ENCODE data around the gene PLEKHA8. TPM values are rescaled to one million over a fixed set of nuclear protein-coding genes. Genes with fewer than 3 reads are reported as not detected.

PLEKHA8 gene
- total RNA-seq, 1 donor from 2014 or later = 57.9 TPM

DNA sequence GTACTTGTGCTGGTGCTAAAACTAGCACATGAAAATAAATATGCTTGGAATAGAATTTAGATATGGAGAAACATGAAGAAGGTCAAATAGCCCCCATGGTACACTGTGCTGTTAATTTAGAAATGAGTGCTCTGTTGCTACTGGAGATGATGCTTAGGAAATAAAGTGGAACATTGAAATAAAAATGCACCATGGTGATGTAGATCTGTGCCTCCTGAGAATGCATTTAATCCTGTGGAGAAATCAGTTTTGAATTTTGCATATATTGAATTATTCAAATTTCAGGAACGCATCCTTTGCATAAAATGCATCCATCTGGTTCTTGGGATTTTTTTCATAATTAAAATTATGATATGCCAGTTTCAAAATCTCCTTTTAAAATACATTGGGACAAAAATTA lies 44.5 kb downstream of the PLEKHA8 start:
- H3K4me3 Mint-ChIP-seq (ENCODE audit: unreplicated experiment) = no peak overlapping the region
- peaks cover 2% of the 10 kb centered on the region for H3K27me3 Mint-ChIP-seq (ENCODE audit: unreplicated experiment)
- no peak overlapping the region for H3K27ac Mint-ChIP-seq (ENCODE audit: unreplicated experiment)

DNA sequence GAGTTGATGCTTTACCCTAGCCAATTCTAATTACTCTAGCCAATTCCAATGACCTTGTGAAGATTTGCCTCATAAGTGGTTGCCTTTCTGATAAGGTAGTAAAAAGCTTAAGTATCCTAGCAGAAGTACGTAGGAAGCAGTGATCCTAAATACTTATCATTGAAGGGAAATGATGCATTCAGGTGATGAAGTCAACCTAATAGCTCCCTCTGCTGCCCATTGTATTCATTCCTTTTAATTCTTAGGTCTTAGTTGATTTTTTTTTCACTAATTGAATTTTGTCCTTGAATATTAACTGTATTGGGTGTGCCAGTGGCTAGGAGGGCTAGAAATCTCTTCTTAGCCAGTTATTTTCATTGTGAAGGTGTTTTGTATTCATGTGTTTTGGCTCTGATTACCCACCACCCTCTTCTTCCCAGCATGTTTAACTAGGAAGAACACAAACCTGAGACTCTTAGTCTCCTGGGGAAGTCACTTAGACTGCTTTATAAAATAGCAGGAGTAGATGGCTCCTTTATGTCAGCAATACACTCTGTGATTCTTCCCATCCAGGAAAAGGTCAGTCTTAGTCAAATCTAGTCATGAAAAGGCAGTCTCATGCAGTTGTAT lies 46.3 kb downstream of the PLEKHA8 start:
- Mint-ChIP-seq H3K9me3 (ENCODE audit: unreplicated experiment) (no peaks in the 10 kb centered on the region), H3K4me1 (ENCODE audit: low read depth, unreplicated experiment) (no peaks in the 10 kb centered on the region), H3K27me3 (ENCODE audit: unreplicated experiment) (no peaks in the 10 kb centered on the region), H3K36me3 (ENCODE audit: unreplicated experiment) (peaks cover 5% of the 10 kb centered on the region), H3K27ac (ENCODE audit: unreplicated experiment) (no peak overlapping the region), H3K4me3 (ENCODE audit: unreplicated experiment) (no peak overlapping the region)
- no peak for DNase-seq
- TF ChIP-seq, protein P1, sequence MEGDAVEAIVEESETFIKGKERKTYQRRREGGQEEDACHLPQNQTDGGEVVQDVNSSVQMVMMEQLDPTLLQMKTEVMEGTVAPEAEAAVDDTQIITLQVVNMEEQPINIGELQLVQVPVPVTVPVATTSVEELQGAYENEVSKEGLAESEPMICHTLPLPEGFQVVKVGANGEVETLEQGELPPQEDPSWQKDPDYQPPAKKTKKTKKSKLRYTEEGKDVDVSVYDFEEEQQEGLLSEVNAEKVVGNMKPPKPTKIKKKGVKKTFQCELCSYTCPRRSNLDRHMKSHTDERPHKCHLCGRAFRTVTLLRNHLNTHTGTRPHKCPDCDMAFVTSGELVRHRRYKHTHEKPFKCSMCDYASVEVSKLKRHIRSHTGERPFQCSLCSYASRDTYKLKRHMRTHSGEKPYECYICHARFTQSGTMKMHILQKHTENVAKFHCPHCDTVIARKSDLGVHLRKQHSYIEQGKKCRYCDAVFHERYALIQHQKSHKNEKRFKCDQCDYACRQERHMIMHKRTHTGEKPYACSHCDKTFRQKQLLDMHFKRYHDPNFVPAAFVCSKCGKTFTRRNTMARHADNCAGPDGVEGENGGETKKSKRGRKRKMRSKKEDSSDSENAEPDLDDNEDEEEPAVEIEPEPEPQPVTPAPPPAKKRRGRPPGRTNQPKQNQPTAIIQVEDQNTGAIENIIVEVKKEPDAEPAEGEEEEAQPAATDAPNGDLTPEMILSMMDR (IDR thresholded peaks at IDR 0.05; ENCODE audit: partially characterized antibody, unreplicated experiment) = no peak

More for the DNA sequence above, 44.5 kb downstream of the PLEKHA8 start:
- no peaks in the 10 kb centered on the region for H3K4me1 Mint-ChIP-seq (ENCODE audit: low read depth, unreplicated experiment)
- H3K36me3 Mint-ChIP-seq (ENCODE audit: unreplicated experiment) = peaks cover 5% of the 10 kb centered on the region
- TF ChIP-seq, protein P1 (IDR thresholded peaks at IDR 0.05; ENCODE audit: partially characterized antibody, unreplicated experiment) = no peak
- no peak for DNase-seq
- H3K9me3 Mint-ChIP-seq (ENCODE audit: unreplicated experiment) = no peaks in the 10 kb centered on the region

DNA sequence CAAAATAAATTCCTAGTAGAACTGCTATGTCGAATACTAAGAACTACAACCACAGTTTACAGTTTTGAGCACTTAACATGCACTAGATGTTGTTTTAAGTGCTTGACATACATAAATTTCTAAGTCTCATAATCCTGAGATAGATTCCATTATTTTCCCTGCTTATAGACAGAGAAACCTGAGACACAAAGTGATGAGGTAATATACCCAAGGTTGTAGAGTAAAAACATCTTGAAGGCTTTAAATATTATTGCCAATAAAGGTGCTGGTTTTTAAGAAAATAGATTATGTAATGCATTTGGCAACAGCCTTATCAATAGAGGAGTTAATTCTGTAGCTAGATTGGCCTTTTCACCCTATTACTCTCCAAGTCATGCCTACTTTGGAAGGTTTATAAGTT lies 48.2 kb downstream of the PLEKHA8 start:
- no peaks in the 10 kb centered on the region for H3K9me3 Mint-ChIP-seq (ENCODE audit: unreplicated experiment)
- no peak overlapping the region for H3K27ac Mint-ChIP-seq (ENCODE audit: unreplicated experiment)
- DNase-seq = no peak
- no peak overlapping the region for H3K4me3 Mint-ChIP-seq (ENCODE audit: unreplicated experiment)
- H3K27me3 Mint-ChIP-seq (ENCODE audit: unreplicated experiment) = no peaks in the 10 kb centered on the region
- TF ChIP-seq, protein P1 (IDR thresholded peaks at IDR 0.05; ENCODE audit: partially characterized antibody, unreplicated experiment) = no peak
- peaks cover under 1% of the 10 kb centered on the region for H3K36me3 Mint-ChIP-seq (ENCODE audit: unreplicated experiment)
- no peaks in the 10 kb centered on the region for H3K4me1 Mint-ChIP-seq (ENCODE audit: low read depth, unreplicated experiment)

DNA sequence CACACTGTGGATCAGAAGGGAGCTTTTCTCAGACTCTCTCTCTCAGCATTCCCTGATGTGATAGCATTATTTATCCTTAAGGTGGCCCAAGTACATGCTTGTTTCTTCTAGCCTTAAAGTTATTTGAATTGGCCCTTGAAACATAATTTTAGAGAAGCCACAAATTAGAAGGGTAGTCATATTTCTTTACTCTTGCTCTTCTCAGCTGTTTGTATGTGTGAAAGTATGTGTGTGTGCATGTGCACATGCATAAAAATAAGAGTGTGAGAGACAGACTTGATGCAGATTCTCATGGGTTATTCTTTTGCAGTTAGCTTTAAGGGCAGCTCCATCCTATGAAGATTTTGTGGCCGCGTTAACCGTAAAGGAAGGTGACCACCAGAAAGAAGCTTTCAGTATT lies 50.1 kb downstream of the PLEKHA8 start:
- no peak for DNase-seq
- TF ChIP-seq, protein P1 (IDR thresholded peaks at IDR 0.05; ENCODE audit: partially characterized antibody, unreplicated experiment) = no peak
- H3K27me3 Mint-ChIP-seq (ENCODE audit: unreplicated experiment) = no peaks in the 10 kb centered on the region

DNA sequence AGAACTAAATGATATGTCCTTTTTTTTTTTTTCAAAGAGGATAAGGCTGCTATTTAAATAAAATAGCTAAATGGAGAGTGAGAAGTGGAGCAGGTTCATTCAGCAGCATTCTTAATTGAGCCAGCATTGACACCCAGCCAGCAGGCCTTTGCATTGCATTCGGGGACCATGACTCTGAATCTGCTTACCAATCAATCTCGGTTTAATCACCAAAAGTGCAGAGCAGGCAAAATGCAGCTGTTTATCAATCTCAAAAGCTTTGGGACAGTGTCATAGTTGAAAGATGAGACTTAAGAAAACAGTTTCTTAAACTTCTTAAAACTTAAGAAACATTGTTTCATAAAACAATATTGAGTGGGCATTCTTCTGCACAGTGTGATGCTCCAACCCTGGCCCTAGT lies 51.7 kb downstream of the PLEKHA8 start:
- Mint-ChIP-seq H3K9me3 (ENCODE audit: unreplicated experiment) (no peaks in the 10 kb centered on the region), H3K4me3 (ENCODE audit: unreplicated experiment) (no peak overlapping the region), H3K36me3 (ENCODE audit: unreplicated experiment) (no peaks in the 10 kb centered on the region), H3K27ac (ENCODE audit: unreplicated experiment) (no peak overlapping the region), H3K27me3 (ENCODE audit: unreplicated experiment) (no peaks in the 10 kb centered on the region), H3K4me1 (ENCODE audit: low read depth, unreplicated experiment) (no peaks in the 10 kb centered on the region)
- DNase-seq = no peak
- TF ChIP-seq, protein P1 (IDR thresholded peaks at IDR 0.05; ENCODE audit: partially characterized antibody, unreplicated experiment) = no peak

More for the DNA sequence above, 50.1 kb downstream of the PLEKHA8 start:
- Mint-ChIP-seq H3K36me3 (ENCODE audit: unreplicated experiment) (no peaks in the 10 kb centered on the region), H3K4me3 (ENCODE audit: unreplicated experiment) (no peak overlapping the region), H3K27ac (ENCODE audit: unreplicated experiment) (no peak overlapping the region), H3K4me1 (ENCODE audit: low read depth, unreplicated experiment) (no peaks in the 10 kb centered on the region), H3K9me3 (ENCODE audit: unreplicated experiment) (no peaks in the 10 kb centered on the region)

Measured in glutamatergic neuron (in vitro differentiated cells).